GM12892 (cell line): Measurements from ENCODE around the gene HOXA3.

Experiments
- POLR2A ChIP-seq: IDR thresholded peaks from 2 replicates; pipeline ENCODE4 v1.6.1; 2011; ENCODE audit warnings: low read depth, low read length, control low read depth
- POLR2AphosphoS5 ChIP-seq: IDR thresholded peaks from 2 replicates; pipeline ENCODE4 v1.6.1; 2011; ENCODE audit warnings: low read depth, low read length, control low read depth

GRCh38 chr7:27150568-27151340 lies 1.6 kb downstream of the HOXA3 start:
- TF ChIP-seq POLR2A, result no peak
- TF ChIP-seq POLR2AphosphoS5, result no peak
